Activated T-cell treated with anti-CD3 and anti-CD28 coated beads for 24 hours (primary cell): ENCODE measurements around the gene VPS50.
"Not testable (repeated sequence)": the region's sequence is repeated elsewhere in the genome, so short reads cannot be mapped to it uniquely, and the experiment has no call there.

Experiments
- DNase-seq: peaks from one replicate; pipeline ENCODE4 v3.0.0-alpha.2; 2020; ENCODE audit warnings: low read depth

Gene VPS50

GRCh38 chr7:93238748-93239147 lies 6.6 kb downstream of the VPS50 start:
- DNase-seq: no peak

DNA sequence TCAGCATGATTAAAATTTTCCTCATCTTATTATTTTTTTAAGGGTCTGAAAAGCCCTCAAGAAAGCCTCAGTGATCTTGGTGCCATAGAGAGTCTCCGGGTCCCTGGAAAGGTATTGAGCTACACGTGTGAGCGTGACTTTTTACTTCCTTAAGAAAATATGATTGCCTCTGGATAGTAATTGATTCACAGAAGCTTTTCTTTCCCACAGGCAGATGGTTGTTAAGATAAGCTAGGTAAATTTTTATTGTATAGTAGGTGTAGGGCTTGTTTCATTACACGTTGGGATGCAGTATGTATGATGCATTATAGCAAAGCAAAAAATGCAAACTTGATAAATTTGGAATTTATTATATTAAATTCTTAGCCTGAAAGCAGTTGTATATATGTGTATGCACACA lies 7.7 kb downstream of the VPS50 start:
- DNase-seq: no peak

GRCh38 chr7:93242106-93242505 lies 9.9 kb downstream of the VPS50 start:
- DNase-seq: no peak

DNA sequence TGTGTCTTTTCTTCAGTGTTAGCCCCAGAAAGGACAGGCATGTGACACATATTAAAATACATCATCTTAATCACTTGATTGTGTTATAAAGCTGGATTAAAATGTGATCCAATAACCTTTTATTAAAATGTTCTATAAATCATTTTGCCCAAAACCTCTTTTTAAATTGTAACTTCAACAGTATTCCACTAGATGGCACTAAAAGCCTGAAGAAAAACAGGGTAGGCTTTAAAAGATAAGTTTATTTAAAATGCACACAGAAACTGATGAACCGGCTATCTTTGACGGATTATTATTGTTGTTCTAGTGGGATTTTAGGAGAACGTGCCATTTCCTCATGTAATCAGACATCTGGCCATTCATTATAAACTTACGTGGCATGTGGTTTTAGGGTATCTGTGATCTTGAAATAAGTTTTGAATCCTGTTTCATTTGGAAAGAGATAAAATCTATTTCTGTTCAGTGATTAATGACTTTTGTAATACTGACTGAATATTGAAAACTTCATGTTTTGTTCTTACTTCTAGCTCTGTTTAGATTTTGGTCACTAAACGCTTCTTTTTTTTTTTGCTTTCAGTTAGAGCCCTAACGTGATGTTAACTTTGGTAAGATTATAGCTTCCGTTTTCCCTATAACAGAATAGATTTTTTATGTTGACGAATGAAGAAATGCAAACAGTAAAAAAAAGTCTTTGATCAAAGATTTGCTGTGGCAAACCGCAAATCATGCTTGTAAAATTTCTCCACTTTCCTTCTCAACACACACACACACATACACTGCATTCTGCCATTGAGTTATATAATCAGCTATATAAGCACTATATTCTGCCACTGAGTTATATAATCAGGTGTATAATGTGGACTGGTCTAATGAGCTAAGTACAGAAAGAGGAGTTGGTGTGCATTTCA lies 13.6 kb downstream of the VPS50 start:
- DNase-seq: no peak

DNA sequence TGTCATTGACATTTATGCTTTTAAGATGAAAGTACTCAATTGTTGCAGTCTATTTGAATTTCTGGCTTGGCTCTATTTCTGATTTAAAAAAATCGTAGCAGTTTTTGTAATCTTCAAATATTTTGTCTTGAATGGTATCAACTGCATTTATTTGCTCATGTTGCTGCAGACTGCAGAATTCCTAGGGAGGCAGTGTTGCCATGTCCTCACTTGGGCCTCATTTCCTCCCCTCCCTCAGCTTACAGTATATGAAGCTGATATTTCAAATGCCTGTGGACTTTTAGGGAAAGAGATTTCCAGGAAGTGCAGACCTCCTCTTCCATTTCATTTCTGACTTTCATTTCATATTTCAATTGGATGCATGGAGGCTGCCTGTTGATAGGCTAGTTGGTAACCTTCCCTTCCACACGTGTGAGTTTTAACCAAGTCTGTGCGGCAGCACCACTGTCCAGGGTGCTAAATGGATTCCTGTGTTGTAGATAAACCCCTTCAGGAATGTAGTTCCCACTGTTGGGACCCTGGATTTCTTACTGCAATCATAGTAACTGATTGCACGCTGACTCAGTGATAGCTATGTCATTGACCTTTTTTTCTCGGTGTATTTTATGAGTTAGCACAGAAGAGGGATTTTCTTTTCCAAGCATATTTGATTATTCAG lies 17.5 kb downstream of the VPS50 start:
- no peak for DNase-seq

DNA sequence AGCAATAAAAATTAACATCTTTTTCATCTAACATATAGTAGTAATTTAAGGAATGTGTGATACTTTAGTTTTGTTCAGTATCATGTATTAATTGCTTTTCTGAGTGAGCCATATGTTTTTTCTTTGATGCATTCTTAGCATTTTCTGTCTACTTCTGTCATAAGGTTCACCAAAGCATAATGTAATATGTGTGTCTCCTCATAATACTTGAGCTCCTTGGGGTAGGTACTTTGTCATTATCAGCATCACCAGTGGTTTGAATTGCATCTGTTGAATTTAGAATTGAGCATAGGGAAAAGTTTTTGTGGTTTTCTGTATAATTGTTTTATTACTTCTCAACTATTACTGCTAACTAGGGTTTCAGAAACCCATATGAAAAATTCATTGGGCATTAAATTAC lies 26.5 kb downstream of the VPS50 start:
- DNase-seq: no peak

DNA sequence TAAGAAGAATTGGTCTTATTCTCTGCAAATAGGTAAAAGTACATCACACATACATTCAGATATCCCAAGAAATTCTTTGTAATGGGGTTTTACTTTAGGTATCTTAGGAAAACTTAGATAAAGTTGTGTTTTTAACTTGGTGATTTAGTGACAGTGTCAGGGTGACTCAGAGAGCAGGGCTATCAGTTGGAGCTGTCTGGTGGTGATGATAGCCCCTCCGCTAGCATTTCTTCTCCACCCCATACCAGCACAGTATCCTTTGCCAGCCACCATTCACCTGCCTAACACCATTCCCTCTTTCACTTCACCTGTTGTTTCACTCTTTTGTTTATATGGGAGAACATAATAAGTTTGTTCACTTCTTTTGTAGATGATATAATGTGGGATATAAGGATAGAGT lies 30.4 kb downstream of the VPS50 start:
- DNase-seq: no peak

DNA sequence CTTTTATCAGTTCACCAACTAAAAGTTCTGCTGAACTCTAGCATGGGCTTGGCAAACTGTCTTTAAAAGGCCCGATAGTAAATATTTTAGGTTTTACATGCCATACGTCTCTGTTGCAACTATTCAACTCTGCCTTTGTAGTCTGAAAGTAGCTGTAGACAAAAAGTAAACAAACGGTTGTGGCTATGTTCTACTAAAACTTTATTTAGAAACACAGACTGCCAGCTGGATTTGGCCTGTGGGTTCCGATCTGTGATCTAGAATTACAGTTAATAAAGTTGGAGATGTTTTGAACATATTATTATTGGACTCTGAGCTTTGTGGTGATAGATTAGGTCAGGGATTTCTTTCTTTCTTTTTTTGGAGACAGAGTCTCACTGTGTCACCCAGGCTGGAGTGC lies 33.1 kb downstream of the VPS50 start:
- no peak for DNase-seq

GRCh38 chr7:93279541-93279940 lies 47.4 kb downstream of the VPS50 start:
- no peak for DNase-seq

DNA sequence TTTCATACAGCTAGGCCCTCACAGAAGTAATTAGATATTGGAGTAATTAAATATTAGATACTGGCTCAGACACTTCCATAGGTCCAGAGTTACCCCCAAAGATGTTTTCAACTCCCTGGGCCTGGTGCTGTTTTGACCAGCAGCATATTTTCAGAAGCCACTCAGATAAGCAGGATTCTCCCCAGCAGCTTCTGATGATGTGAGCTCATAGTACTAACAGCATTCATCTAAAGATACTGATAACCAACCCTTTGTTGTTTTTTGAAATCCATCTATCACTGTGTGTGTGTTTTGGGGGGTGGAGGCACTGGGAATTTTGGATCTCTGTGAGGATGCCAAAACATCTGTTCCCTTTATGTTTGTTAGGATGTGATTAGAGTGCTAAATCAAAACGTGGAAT lies 52.7 kb downstream of the VPS50 start:
- no peak for DNase-seq

GRCh38 chr7:93293229-93293628 lies 61.1 kb downstream of the VPS50 start:
- DNase-seq: no peak

GRCh38 chr7:93298206-93298605 lies 66.0 kb downstream of the VPS50 start:
- no peak for DNase-seq

DNA sequence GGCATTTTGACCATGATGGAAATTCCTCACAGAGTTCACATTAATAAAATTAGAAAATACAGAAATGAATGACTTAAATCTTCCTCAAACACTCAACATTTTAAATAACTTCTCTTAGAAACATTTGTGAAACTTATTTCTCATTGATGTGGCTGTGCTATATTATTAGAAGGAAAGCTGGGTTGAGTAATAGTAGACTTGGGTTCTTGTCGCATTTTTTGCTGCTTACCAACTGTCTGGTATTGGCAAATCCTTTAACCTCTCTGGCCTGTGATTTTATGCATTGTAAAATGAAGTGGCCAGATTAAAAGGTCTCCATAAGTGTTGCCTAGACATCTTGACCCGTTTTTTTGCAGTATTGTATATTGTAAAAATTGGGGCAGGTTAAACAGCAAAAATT lies 66.5 kb downstream of the VPS50 start:
- no peak for DNase-seq

DNA sequence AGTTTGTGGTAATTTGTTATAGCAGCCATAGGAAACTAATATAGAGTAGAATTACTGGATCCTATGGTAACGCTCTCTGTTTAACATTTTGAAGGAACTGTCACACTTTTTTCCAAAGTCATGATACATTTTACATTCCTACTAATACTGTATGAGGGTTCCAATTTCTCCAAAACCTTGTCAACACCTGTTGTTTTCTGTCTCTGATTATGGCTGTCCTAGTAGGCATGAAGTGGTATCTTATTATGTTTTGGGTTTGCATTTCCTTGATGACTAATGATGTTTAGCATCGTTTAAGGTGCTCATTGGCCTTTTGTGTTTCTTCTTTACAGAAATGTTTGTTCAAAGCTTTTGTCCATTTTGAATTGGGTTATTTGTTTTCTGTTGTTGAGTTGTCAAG lies 69.6 kb downstream of the VPS50 start:
- DNase-seq: no peak

GRCh38 chr7:93307131-93307660 lies 75.0 kb downstream of the VPS50 start:
- DNase-seq: no peak

- no peak for DNase-seq
Measured at GRCh38 chr7:93307943-93308342, 75.8 kb downstream of the VPS50 start.

DNA sequence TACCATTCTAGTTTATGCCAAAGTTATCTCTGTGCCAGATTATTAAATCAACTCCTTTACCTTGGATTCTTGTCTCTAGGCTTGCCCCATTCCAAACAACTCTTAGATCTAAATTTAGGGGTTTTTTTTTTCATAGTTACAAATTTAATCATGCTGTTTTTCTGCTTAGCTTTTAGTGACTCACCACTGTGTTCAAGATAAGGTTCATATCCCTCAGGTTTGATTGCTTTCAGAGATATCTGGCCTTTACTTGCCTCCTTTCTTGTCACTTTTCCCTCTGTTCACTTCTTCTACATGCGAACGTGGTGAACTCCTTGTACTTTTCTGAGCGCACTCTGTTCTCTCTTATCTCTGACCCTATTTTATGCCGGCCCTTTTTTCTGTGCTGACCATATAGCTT lies 78.2 kb downstream of the VPS50 start:
- no peak for DNase-seq

DNA sequence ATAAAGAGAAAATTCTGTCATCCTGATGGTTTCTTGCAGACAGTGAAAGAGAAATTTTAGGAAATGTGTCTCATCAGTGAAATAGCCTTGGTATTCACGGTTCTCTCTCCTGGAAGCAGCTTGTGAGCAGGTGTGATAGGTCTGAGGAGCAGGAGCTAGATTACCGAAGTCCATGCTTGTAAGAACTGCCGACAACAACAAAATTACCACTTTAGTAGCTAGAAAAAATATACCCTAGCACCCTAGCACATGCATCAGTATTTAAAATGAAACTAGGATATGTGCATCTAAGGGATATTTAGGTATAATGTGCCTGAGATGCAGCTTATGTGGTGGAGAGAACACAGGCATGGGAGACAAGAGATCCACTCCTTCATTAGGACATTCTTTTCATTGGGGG lies 82.3 kb downstream of the VPS50 start:
- DNase-seq: no peak

DNA sequence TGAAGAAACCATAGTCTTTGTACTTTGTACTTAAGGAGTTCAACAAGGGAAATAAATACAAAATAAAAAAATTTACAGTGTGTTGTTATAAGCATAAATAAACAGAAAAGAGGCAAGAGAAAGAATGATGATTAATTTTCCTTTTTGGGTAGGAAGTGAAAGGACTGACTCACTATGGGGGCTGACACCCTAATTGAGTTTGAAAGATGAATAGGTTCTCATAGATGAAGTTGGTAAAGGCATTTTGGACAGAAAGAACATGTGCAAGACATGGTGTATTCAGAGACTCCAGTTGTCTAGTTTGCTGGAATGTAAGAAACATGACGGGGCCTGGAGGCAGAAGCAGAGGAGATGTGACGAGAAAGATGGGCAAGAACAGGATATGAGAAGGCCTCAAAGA lies 83.7 kb downstream of the VPS50 start:
- DNase-seq: no peak

- no peak for DNase-seq
Measured at GRCh38 chr7:93316730-93317129, 84.6 kb downstream of the VPS50 start.

GRCh38 chr7:93320887-93321286 lies 88.7 kb downstream of the VPS50 start:
- no peak for DNase-seq

DNA sequence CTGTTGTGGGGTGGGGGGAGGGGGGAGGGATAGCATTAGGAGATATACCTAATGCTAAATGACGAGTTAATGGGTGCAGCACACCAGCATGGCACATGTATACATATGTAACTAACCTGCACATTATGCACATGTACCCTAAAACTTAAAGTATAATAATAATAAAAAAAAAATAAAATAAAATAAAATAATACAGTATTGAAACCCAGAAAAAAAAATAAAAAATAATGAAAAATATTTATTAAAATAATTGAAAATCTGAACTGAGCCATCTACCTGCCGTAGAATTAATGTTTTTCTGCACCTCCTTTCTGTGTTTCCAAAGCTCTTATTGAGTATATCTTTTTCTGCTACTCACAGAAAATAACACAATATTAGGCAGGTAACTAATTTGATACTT lies 94.1 kb downstream of the VPS50 start:
- DNase-seq: not testable (repeated sequence)

DNA sequence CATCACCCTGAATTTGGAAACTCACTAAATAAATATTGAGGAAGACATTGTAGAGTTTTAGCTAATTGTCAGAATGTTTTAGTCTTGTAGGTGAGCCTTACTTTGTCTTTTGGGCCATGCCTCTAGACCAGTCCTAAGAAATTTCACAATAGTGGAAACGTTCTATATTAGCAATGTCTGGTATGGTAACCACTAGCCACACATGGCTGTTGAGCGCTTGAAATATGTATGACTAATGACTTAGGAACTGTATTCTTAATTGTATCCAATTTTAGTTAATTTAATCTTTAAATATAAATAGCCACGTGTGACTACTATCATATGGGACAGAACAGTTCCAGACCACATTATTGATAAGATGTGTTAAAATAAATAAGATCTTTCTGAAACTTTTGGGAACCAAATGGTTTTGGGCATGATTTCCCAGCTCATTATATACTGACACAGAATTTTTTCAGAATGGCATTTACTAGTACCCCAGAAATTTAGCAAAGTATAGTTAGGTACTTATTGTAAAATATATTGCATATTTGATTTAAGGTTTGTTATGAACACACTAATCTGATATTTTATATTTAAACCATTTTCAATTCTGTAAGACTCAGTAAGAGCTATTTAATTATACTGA lies 95.0 kb downstream of the VPS50 start:
- no peak for DNase-seq
